ENCODE data around the gene TMEM69. TPM values are rescaled to one million over a fixed set of nuclear protein-coding genes. Genes with fewer than 3 reads are reported as not detected.
A peak's percentile ranks its signal among the peaks of the same experiment; 100 is the strongest.

Gene TMEM69
- total and polyA plus RNA-seq, 2 of the 13 experiments (the other 11 are each of a cell fraction or from before 2014, with no cell fraction given), result 25.4 to 135 TPM

DNA sequence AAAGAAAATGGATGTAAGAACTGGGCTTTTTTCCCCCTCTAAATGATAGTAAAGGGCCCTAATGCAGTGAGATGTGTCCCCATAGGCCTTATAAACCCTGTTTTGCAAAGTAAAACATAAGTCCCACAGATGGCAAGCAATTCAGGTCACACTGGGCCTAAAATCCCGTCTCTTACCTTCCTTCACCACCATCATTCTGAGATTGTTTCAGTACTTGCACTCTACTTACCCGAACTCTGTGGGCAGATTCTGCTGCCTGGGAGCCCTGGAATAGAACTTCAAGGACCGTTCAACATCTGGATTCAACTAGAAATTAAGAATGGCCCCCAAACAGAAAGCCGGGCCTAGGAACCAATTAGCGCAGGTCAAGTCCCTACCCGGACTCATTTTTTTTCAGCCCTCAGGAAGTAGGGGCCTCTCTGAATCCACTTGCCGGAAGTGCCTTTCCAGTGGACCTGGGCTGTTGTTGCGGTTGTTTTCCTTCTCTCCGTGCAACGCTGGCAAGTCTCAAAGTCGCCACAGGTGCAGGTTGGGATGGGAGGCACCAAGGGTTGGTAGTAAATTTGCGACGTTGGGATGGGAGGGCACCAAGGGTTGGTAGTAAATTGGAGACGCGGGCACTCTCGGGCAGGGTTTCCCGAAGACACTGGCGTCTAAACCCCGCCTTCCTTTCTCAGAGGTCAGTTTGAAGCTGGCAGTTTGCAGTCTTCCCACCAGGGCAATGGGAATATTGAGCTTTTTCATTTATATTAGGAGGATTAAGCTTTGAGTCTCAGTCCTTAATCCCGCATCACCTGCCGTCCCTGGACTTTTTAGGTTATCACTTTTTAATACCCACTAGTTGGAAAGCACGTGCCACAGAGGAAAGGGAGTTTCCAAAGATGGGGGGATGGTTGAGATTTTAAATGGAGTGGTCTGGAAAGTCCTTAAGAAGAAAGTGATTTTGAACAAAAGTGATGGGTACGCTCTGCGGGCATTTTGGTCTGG, at the start of gene TMEM69 (continued):
- TF ChIP-seq, protein P1, sequence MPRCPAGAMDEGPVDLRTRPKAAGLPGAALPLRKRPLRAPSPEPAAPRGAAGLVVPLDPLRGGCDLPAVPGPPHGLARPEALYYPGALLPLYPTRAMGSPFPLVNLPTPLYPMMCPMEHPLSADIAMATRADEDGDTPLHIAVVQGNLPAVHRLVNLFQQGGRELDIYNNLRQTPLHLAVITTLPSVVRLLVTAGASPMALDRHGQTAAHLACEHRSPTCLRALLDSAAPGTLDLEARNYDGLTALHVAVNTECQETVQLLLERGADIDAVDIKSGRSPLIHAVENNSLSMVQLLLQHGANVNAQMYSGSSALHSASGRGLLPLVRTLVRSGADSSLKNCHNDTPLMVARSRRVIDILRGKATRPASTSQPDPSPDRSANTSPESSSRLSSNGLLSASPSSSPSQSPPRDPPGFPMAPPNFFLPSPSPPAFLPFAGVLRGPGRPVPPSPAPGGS (CRISPR knock-in tag; IDR thresholded peaks at IDR 0.05), result no peak
- TF ChIP-seq SIX4 (CRISPR knock-in tag; IDR thresholded peaks at IDR 0.05) (no peak), ZNF543 (CRISPR knock-in tag; IDR thresholded peaks at IDR 0.05) (no peak), ADNP (CRISPR knock-in tag; IDR thresholded peaks at IDR 0.05) (no peak), EP300 (IDR thresholded peaks at IDR 0.05; ENCODE audit: low read depth in 2 of 2, low read length in 2 of 2) (0 out of 4 replicates have a peak, but pooled peaks of 1 of the 2 experiments have one; percentile 24), EP300 (CRISPR knock-in tag; IDR thresholded peaks at IDR 0.05; ENCODE audit: borderline replicate concordance) (no peak), ZNF781 (CRISPR knock-in tag; IDR thresholded peaks at IDR 0.05; ENCODE audit: borderline replicate concordance, not compliant biosample characterization) (peak; percentile 81), SRSF1 (optimal IDR thresholded peaks at IDR 0.05; ENCODE audit: low read depth, low read length) (no peak), FOXO1 (CRISPR knock-in tag; IDR thresholded peaks at IDR 0.05) (peak; percentile 60), SRY (CRISPR knock-in tag; IDR thresholded peaks at IDR 0.05) (peak; percentile 15; the same call in 1 of the 2 replicates)
- TF ChIP-seq, protein P2, sequence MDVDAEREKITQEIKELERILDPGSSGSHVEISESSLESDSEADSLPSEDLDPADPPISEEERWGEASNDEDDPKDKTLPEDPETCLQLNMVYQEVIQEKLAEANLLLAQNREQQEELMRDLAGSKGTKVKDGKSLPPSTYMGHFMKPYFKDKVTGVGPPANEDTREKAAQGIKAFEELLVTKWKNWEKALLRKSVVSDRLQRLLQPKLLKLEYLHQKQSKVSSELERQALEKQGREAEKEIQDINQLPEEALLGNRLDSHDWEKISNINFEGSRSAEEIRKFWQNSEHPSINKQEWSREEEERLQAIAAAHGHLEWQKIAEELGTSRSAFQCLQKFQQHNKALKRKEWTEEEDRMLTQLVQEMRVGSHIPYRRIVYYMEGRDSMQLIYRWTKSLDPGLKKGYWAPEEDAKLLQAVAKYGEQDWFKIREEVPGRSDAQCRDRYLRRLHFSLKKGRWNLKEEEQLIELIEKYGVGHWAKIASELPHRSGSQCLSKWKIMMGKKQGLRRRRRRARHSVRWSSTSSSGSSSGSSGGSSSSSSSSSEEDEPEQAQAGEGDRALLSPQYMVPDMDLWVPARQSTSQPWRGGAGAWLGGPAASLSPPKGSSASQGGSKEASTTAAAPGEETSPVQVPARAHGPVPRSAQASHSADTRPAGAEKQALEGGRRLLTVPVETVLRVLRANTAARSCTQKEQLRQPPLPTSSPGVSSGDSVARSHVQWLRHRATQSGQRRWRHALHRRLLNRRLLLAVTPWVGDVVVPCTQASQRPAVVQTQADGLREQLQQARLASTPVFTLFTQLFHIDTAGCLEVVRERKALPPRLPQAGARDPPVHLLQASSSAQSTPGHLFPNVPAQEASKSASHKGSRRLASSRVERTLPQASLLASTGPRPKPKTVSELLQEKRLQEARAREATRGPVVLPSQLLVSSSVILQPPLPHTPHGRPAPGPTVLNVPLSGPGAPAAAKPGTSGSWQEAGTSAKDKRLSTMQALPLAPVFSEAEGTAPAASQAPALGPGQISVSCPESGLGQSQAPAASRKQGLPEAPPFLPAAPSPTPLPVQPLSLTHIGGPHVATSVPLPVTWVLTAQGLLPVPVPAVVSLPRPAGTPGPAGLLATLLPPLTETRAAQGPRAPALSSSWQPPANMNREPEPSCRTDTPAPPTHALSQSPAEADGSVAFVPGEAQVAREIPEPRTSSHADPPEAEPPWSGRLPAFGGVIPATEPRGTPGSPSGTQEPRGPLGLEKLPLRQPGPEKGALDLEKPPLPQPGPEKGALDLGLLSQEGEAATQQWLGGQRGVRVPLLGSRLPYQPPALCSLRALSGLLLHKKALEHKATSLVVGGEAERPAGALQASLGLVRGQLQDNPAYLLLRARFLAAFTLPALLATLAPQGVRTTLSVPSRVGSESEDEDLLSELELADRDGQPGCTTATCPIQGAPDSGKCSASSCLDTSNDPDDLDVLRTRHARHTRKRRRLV (CRISPR knock-in tag; IDR thresholded peaks at IDR 0.05), result peak; percentile 71
- TF ChIP-seq, protein P3, sequence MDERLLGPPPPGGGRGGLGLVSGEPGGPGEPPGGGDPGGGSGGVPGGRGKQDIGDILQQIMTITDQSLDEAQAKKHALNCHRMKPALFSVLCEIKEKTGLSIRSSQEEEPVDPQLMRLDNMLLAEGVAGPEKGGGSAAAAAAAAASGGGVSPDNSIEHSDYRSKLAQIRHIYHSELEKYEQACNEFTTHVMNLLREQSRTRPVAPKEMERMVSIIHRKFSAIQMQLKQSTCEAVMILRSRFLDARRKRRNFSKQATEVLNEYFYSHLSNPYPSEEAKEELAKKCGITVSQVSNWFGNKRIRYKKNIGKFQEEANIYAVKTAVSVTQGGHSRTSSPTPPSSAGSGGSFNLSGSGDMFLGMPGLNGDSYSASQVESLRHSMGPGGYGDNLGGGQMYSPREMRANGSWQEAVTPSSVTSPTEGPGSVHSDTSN (CRISPR knock-in tag; IDR thresholded peaks at IDR 0.05), result no peak
- TF ChIP-seq, protein P4, sequence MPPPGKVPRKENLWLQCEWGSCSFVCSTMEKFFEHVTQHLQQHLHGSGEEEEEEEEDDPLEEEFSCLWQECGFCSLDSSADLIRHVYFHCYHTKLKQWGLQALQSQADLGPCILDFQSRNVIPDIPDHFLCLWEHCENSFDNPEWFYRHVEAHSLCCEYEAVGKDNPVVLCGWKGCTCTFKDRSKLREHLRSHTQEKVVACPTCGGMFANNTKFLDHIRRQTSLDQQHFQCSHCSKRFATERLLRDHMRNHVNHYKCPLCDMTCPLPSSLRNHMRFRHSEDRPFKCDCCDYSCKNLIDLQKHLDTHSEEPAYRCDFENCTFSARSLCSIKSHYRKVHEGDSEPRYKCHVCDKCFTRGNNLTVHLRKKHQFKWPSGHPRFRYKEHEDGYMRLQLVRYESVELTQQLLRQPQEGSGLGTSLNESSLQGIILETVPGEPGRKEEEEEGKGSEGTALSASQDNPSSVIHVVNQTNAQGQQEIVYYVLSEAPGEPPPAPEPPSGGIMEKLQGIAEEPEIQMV (CRISPR knock-in tag; IDR thresholded peaks at IDR 0.05; ENCODE audit: low read depth), result no peak
- TF ChIP-seq, protein P5, sequence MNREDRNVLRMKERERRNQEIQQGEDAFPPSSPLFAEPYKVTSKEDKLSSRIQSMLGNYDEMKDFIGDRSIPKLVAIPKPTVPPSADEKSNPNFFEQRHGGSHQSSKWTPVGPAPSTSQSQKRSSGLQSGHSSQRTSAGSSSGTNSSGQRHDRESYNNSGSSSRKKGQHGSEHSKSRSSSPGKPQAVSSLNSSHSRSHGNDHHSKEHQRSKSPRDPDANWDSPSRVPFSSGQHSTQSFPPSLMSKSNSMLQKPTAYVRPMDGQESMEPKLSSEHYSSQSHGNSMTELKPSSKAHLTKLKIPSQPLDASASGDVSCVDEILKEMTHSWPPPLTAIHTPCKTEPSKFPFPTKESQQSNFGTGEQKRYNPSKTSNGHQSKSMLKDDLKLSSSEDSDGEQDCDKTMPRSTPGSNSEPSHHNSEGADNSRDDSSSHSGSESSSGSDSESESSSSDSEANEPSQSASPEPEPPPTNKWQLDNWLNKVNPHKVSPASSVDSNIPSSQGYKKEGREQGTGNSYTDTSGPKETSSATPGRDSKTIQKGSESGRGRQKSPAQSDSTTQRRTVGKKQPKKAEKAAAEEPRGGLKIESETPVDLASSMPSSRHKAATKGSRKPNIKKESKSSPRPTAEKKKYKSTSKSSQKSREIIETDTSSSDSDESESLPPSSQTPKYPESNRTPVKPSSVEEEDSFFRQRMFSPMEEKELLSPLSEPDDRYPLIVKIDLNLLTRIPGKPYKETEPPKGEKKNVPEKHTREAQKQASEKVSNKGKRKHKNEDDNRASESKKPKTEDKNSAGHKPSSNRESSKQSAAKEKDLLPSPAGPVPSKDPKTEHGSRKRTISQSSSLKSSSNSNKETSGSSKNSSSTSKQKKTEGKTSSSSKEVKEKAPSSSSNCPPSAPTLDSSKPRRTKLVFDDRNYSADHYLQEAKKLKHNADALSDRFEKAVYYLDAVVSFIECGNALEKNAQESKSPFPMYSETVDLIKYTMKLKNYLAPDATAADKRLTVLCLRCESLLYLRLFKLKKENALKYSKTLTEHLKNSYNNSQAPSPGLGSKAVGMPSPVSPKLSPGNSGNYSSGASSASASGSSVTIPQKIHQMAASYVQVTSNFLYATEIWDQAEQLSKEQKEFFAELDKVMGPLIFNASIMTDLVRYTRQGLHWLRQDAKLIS (CRISPR knock-in tag; IDR thresholded peaks at IDR 0.05), result no peak; the same call in 1 of the 2 replicates

Data from HepG2 (cell line).